Transverse colon (tissue), 4 donors: ENCODE measurements around the gene LDLRAD4.

Experiments used
- POLR2A ChIP-seq: fragments of 450-650 bp; IDR thresholded peaks from one replicate; pipeline ENCODE4 v1.6.1; 2016; ENCODE audit warnings: antibody characterized with exemption, mild to moderate bottlenecking, moderate library complexity
- POLR2AphosphoS5 ChIP-seq, 3 donors: sonication (generic); formaldehyde crosslinking; IDR thresholded peaks; one replicate each; pipeline ENCODE4 v1.6.1; 2016; ENCODE audit warnings: antibody characterized with exemption in 3 of 3
- TF ChIP-seq, protein P1 (sequence below), 5 experiments: fragments of 200-600 bp in 3 of 5; fragments of 450-650 bp in 2 of 5; sonication (generic) in 3 of 5; IDR thresholded peaks; 1 replicate in 2 of 5; 2 replicates in 3 of 5; pipeline ENCODE4 v1.5.1; 2016 to 2017; ENCODE audit warnings: antibody characterized with exemption in 5 of 5, inconsistent platforms in 3 of 5, mild to moderate bottlenecking in 2 of 5, moderate library complexity in 1 of 5

DNA sequence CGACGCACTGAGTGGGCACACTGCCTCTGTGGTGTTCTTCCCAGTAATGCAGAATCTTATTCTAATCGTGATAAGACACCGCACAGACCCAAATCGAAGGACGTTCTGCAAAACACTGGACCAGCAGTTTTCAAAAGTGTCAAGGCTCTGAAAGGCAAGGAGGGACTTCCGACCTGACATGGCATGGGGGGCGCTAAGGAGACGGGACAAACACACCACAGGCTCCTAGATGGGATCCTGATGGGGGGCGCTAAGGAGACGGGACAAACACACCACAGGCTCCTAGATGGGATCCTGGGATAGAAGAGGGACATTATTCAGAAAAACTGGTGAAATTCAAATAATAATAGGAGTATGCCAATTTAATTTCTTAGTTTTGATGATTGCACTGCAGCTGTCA is 191.4 kb downstream of the LDLRAD4 start:
- TF ChIP-seq, protein P1, sequence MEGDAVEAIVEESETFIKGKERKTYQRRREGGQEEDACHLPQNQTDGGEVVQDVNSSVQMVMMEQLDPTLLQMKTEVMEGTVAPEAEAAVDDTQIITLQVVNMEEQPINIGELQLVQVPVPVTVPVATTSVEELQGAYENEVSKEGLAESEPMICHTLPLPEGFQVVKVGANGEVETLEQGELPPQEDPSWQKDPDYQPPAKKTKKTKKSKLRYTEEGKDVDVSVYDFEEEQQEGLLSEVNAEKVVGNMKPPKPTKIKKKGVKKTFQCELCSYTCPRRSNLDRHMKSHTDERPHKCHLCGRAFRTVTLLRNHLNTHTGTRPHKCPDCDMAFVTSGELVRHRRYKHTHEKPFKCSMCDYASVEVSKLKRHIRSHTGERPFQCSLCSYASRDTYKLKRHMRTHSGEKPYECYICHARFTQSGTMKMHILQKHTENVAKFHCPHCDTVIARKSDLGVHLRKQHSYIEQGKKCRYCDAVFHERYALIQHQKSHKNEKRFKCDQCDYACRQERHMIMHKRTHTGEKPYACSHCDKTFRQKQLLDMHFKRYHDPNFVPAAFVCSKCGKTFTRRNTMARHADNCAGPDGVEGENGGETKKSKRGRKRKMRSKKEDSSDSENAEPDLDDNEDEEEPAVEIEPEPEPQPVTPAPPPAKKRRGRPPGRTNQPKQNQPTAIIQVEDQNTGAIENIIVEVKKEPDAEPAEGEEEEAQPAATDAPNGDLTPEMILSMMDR (IDR thresholded peaks at IDR 0.05): no peak
- TF ChIP-seq POLR2AphosphoS5 (IDR thresholded peaks at IDR 0.05) (no peak), POLR2A (no peak)
